GM23248 (cell line): Measurements from ENCODE around the gene PRICKLE1. TPM values are rescaled to one million over a fixed set of nuclear protein-coding genes. Genes with fewer than 3 reads are reported as not detected.

Source experiments
- DNase-seq: peaks from one replicate; pipeline ENCODE4 v3.0.0-alpha.2; 2015
- H2AFZ ChIP-seq: fragments of 200-600 bp; sonication (generic); 2 replicates; pipeline ENCODE4 v1.6.1; 2016; ENCODE audit warnings: antibody characterized with exemption
- H3F3A ChIP-seq: fragments of 200-600 bp; sonication (generic); 2 replicates; pipeline ENCODE4 v1.6.1; 2016; ENCODE audit warnings: mild to moderate bottlenecking, antibody characterized with exemption, mixed run types; ENCODE audit not compliant: insufficient read depth
- H3K27ac ChIP-seq: fragments of 200-600 bp; sonication (generic); 2 replicates; pipeline ENCODE4 v1.5.1; 2016; ENCODE audit warnings: mild to moderate bottlenecking
- H3K27me3 ChIP-seq: fragments of 200-600 bp; sonication (generic); replicated peaks from 2 replicates; pipeline ENCODE4 v1.6.1; 2016; ENCODE audit warnings: mild to moderate bottlenecking; ENCODE audit not compliant: insufficient read depth
- H3K36me3 ChIP-seq: fragments of 200-600 bp; sonication (generic); 2 replicates; pipeline ENCODE4 v1.6.1; 2016; ENCODE audit warnings: low read depth, mild to moderate bottlenecking
- H3K4me1 ChIP-seq: fragments of 200-600 bp; sonication (generic); 2 replicates; pipeline ENCODE4 v1.6.1; 2016; ENCODE audit warnings: mild to moderate bottlenecking; ENCODE audit not compliant: insufficient read depth
- H3K4me2 ChIP-seq: fragments of 200-600 bp; sonication (generic); one replicate; pipeline ENCODE4 v1.6.1; 2016; ENCODE audit warnings: mild to moderate bottlenecking; ENCODE audit not compliant: unreplicated experiment
- H3K4me3 ChIP-seq: fragments of 200-600 bp; sonication (generic); 2 replicates; pipeline ENCODE4 v1.5.1; 2016; ENCODE audit warnings: mild to moderate bottlenecking
- H3K79me2 ChIP-seq: fragments of 200-600 bp; sonication (generic); 2 replicates; pipeline ENCODE4 v1.6.1; 2016; ENCODE audit warnings: mild to moderate bottlenecking; ENCODE audit not compliant: insufficient read depth
- H3K9ac ChIP-seq: fragments of 200-600 bp; sonication (generic); 2 replicates; pipeline ENCODE4 v1.6.1; 2016; ENCODE audit warnings: mild to moderate bottlenecking
- H3K9me2 ChIP-seq: fragments of 200-600 bp; sonication (generic); 2 replicates; pipeline ENCODE4 v1.6.1; 2016; ENCODE audit warnings: mixed run types, mild to moderate bottlenecking, moderate library complexity; ENCODE audit not compliant: insufficient read depth
- H3K9me3 ChIP-seq: fragments of 200-600 bp; sonication (generic); one replicate; pipeline ENCODE4 v1.6.1; 2017; ENCODE audit warnings: low read depth
- H4K20me1 ChIP-seq: fragments of 200-600 bp; sonication (generic); 2 replicates; pipeline ENCODE4 v1.6.0; 2016; ENCODE audit not compliant: insufficient read depth
- EZH2 ChIP-seq: fragments of 200-600 bp; sonication (generic); IDR thresholded peaks from 2 replicates; pipeline ENCODE4 v1.6.1; 2018; ENCODE audit warnings: antibody characterized with exemption, mild to moderate bottlenecking; ENCODE audit not compliant: insufficient read depth, poor library complexity, severe bottlenecking
- EZH2phosphoT487 ChIP-seq: fragments of 200-600 bp; sonication (generic); IDR thresholded peaks from 2 replicates; pipeline ENCODE4 v1.6.1; 2018; ENCODE audit warnings: antibody characterized with exemption, moderate library complexity, mild to moderate bottlenecking, low read depth; ENCODE audit not compliant: insufficient read depth
- WGBS, 2 experiments: methylation state at CpG; one replicate each; pipeline ENCODE4 v1.1.6; 2015 to 2017; ENCODE audit warnings: low lambda C conversion rate in 2 of 2, low coverage in 1 of 2; ENCODE audit errors: missing lambda C conversion rate in 2 of 2; 5-methylcytosine and 5-hydroxymethylcytosine counted together
- in situ Hi-C: fragments of 300-500 bp; cut with MboI; formaldehyde crosslinking; loops from 2 replicates; pipeline ENCODE4 v1.15.0; 2020
- polyA plus RNA-seq: library from polyadenylated mRNA; unstranded; fragments of >200 nt; fragmentation: Nextera tagmentation; extraction: Ambion mirVana; gene quantifications from 2 replicates; pipeline ENCODE4 v1.2.1, GENCODE V29; 2016
- total RNA-seq: library from RNA; depleted of rRNA; stranded (reverse); fragments of >200 nt; shearing (Covaris generic); gene quantifications from 2 replicates; pipeline ENCODE4 v1.2.3, GENCODE V29; 2014; rRNA removed

Gene PRICKLE1
- 12.9 and 13.2 TPM in 2 replicates for total RNA-seq
- polyA plus RNA-seq: 25.2 and 25.7 TPM in 2 replicates

DNA sequence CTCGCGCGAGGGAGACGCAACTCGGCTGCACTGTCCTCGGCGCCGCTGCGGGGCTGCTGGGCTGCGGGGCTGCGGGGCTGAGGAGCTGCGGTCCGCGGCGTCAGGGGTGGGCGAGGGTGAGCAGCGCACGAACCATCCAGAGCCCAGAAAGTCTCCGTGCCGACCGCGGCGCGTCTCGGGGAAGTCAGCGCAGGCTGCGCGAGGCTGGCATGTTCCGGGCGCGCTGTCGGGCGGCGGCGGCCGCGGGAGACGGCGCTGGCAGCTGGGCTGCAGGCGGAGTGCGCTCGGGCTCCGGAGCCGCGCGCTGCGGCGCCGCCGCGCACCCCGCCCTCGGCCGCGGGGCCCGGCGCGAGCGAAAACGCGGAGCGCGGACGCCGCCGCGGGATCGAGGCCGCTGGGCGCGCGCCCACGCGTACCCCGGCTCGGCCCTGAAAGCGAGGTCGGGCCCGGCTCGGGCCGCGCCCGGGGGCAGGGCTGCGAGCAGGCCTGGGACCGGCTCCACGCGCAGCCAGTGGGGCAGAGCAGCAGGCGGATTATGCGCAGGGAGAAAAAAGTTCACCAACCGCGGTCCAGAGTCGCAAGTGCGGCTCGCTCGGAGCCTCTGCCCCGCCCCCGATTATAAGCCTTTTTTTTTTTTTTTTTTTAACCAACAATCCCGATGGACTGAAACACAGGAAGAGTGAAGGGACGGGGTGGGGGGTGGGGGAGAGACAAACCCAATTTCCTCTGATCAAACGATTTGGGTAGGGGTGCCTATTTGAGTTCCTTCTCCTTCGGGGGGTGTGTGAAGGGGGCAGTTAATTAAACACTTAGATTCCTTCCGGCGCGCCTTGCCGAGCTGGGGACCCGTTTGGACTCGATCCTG lies at the start of gene PRICKLE1:
Gene PRICKLE1, minus strand, starts transcription at position 282 of the 865 bp plus-strand sequence. CDS start 117,230 bp downstream, outside the sequence.
- Histone ChIP-seq H3K27ac (no peak within 1 kb of the TSS; the same call in 1 of the 2 replicates), H3F3A (peaks cover 25% of the 10 kb centered on the region), H3K27me3 (no peaks in the 10 kb centered on the region), H3K4me3 (peak within 1 kb of the TSS; percentile 87), H3K9me3 (no peaks in the 10 kb centered on the region), H3K4me2 (peak within 1 kb of the TSS; percentile 93), H3K9me2 (no peaks in the 10 kb centered on the region), H2AFZ (peak within 1 kb of the TSS; percentile 89), H3K79me2 (peaks cover 48% of the 10 kb centered on the region), H3K4me1 (peaks cover 35% of the 10 kb centered on the region), H3K9ac (peak within 1 kb of the TSS; percentile 79), H3K36me3 (no peaks in the 10 kb centered on the region), H4K20me1 (no peaks in the 10 kb centered on the region)
- WGBS, 2 experiments: 1 to 2% methylated on average over 68 to 70 of the region's 107 CpGs
- in situ Hi-C loops: loop anchor here (5.0 kb wide), 1 partner anchor 688 kb away; no protein-coding TSS in a partner anchor
- DNase-seq: peak; percentile 86
- no peak for TF ChIP-seq EZH2phosphoT487
- no peak for TF ChIP-seq EZH2

GRCh38 chr12:42638697-42639096 lies 49.2 kb upstream of the PRICKLE1 start:
- no peak overlapping the region for H3K27ac ChIP-seq
- no peak for DNase-seq
- in situ Hi-C loops: no loop called here
- no peaks in the 10 kb centered on the region for H3K4me1 ChIP-seq
- WGBS, 2 experiments: 62 to 66% methylated on average over 3 to 4 of the region's 4 CpGs
- H3K9me2 ChIP-seq: no peaks in the 10 kb centered on the region
- no peaks in the 10 kb centered on the region for H4K20me1 ChIP-seq
- no peak overlapping the region for H3K9ac ChIP-seq
- no peaks in the 10 kb centered on the region for H3K9me3 ChIP-seq
- H2AFZ ChIP-seq: no peak overlapping the region
- H3K4me2 ChIP-seq: no peak overlapping the region
- peaks cover 4% of the 10 kb centered on the region; the same call in 1 of the 2 replicates for H3F3A ChIP-seq
- no peaks in the 10 kb centered on the region for H3K36me3 ChIP-seq
- TF ChIP-seq EZH2 (no peak), EZH2phosphoT487 (no peak)
- no peak overlapping the region for H3K4me3 ChIP-seq
- H3K27me3 ChIP-seq: no peaks in the 10 kb centered on the region
- no peaks in the 10 kb centered on the region for H3K79me2 ChIP-seq

GRCh38 chr12:42638011-42638410 lies 48.5 kb upstream of the PRICKLE1 start:
- Histone ChIP-seq H2AFZ (no peak overlapping the region), H3K27me3 (no peaks in the 10 kb centered on the region), H3K4me1 (no peaks in the 10 kb centered on the region), H3K9me3 (no peaks in the 10 kb centered on the region), H3K9ac (no peak overlapping the region), H3F3A (peaks cover 4% of the 10 kb centered on the region; the same call in 1 of the 2 replicates), H3K9me2 (no peaks in the 10 kb centered on the region), H4K20me1 (no peaks in the 10 kb centered on the region), H3K4me2 (no peak overlapping the region), H3K36me3 (no peaks in the 10 kb centered on the region), H3K79me2 (no peaks in the 10 kb centered on the region), H3K4me3 (no peak overlapping the region), H3K27ac (no peak overlapping the region)
- TF ChIP-seq EZH2phosphoT487: no peak
- TF ChIP-seq EZH2: no peak
- no peak for DNase-seq
- in situ Hi-C loops: no loop called here

GRCh38 chr12:42636993-42637392 lies 47.4 kb upstream of the PRICKLE1 start:
- Histone ChIP-seq H3K9me3 (no peaks in the 10 kb centered on the region), H3K36me3 (no peaks in the 10 kb centered on the region), H3K4me2 (no peak overlapping the region), H2AFZ (no peak overlapping the region), H3K27me3 (no peaks in the 10 kb centered on the region), H3K27ac (no peak overlapping the region), H3K79me2 (no peaks in the 10 kb centered on the region), H3K9ac (no peak overlapping the region), H3K4me1 (no peaks in the 10 kb centered on the region), H4K20me1 (no peaks in the 10 kb centered on the region), H3K4me3 (no peak overlapping the region), H3F3A (peaks cover 4% of the 10 kb centered on the region; the same call in 1 of the 2 replicates), H3K9me2 (no peaks in the 10 kb centered on the region)
- TF ChIP-seq EZH2phosphoT487: no peak
- no peak for TF ChIP-seq EZH2
- WGBS, 2 experiments: 96% methylated on average over 21 of the region's 21 CpGs
- DNase-seq: no peak
- in situ Hi-C loops: no loop called here
